B cell (primary cell): ENCODE data around the gene BCL2.

Experiments
- CTCF ChIP-seq: fragments of 200-600 bp; IDR thresholded peaks from one replicate; pipeline ENCODE4 v1.8.0; 2022; ENCODE audit warnings: antibody characterized with exemption, mild to moderate bottlenecking
- EZH2 ChIP-seq: IDR thresholded peaks from 2 replicates; pipeline ENCODE4 v1.6.1; 2012; ENCODE audit warnings: borderline replicate concordance, low read depth, mild to moderate bottlenecking, moderate library complexity, low read length; ENCODE audit not compliant: insufficient read depth, poor library complexity, severe bottlenecking

- no peak for TF ChIP-seq CTCF
- TF ChIP-seq EZH2, result no peak
These were observed 149.7 kb downstream of the BCL2 start for GRCh38 chr18:63169853-63170252.
